GM10266 (cell line): Measurements from ENCODE around the gene PEG3.

ENCODE experiments used
- DNase-seq: peaks from one replicate; pipeline ENCODE4 v3.0.0; 2012; ENCODE audit errors: extremely low spot score
- CTCF ChIP-seq: IDR thresholded peaks from 2 replicates; pipeline ENCODE4 v1.5.1; 2012; ENCODE audit warnings: mild to moderate bottlenecking, low read depth; ENCODE audit not compliant: control insufficient read depth, insufficient read depth; ENCODE audit errors: missing control alignments

PEG3 gene

GRCh38 chr19:56822755-56823154 lies 17.8 kb downstream of the PEG3 start:
- no peak for DNase-seq
- no peak for TF ChIP-seq CTCF

- no peak for DNase-seq
- no peak for TF ChIP-seq CTCF
Observed at GRCh38 chr19:56821675-56822074, 18.9 kb downstream of the PEG3 start.

GRCh38 chr19:56821209-56821608 lies 19.3 kb downstream of the PEG3 start:
- TF ChIP-seq CTCF = no peak
- no peak for DNase-seq

GRCh38 chr19:56819166-56819565 lies 21.4 kb downstream of the PEG3 start:
- TF ChIP-seq CTCF = no peak
- DNase-seq = no peak

- TF ChIP-seq CTCF = no peak
- DNase-seq = no peak
Observed at GRCh38 chr19:56814656-56815055, 25.9 kb downstream of the PEG3 start.

- TF ChIP-seq CTCF = no peak
- no peak for DNase-seq
Observed at GRCh38 chr19:56813531-56813930, 27.0 kb downstream of the PEG3 start.

- no peak for TF ChIP-seq CTCF
- DNase-seq = no peak
Observed at GRCh38 chr19:56811480-56811879, 29.0 kb downstream of the PEG3 start.
